Progenitor cell of endocrine pancreas (in vitro differentiated cells): Measurements from ENCODE around the gene METTL8. TPM values are rescaled to one million over a fixed set of nuclear protein-coding genes. Genes with fewer than 3 reads are reported as not detected.

ENCODE experiments used
- DNase-seq: peaks from one replicate; pipeline ENCODE4 v3.0.0; 2021; ENCODE audit warnings: low spot score; ENCODE audit not compliant: unreplicated experiment
- H3K27ac Mint-ChIP-seq: 2 replicates; pipeline ENCODE4 v1.8.0; 2021; ENCODE audit warnings: mild to moderate bottlenecking, moderate library complexity, mixed read lengths
- H3K27me3 Mint-ChIP-seq: 2 replicates; pipeline ENCODE4 v1.8.0; 2021; ENCODE audit warnings: mixed read lengths
- H3K36me3 Mint-ChIP-seq: 2 replicates; pipeline ENCODE4 v1.8.0; 2022; ENCODE audit warnings: mixed read lengths; ENCODE audit not compliant: insufficient read depth
- H3K4me1 Mint-ChIP-seq: 2 replicates; pipeline ENCODE4 v1.8.0; 2021; ENCODE audit warnings: low read depth, mixed read lengths
- H3K4me3 Mint-ChIP-seq: 2 replicates; pipeline ENCODE4 v1.8.0; 2021; ENCODE audit warnings: low read depth, mild to moderate bottlenecking, moderate library complexity, mixed read lengths
- H3K9me3 Mint-ChIP-seq: 2 replicates; pipeline ENCODE4 v1.8.0; 2021; ENCODE audit warnings: low read depth, mixed read lengths
- CTCF ChIP-seq: fragments of 200-600 bp; sonication (generic); IDR thresholded peaks from one replicate; pipeline ENCODE4 v1.5.0; 2021; ENCODE audit warnings: antibody characterized with exemption, mild to moderate bottlenecking; ENCODE audit not compliant: unreplicated experiment
- total RNA-seq: library from RNA; stranded (reverse); gene quantifications from 2 replicates; pipeline ENCODE4 v1.2.1, GENCODE V29; 2021

Gene METTL8
- total RNA-seq, 1 donor from 2014 or later: 26.9 TPM

GRCh38 chr2:171401947-171402346, 31.8 kb downstream of the METTL8 start:
- Mint-ChIP-seq H3K9me3 (peaks cover 19% of the 10 kb centered on the region), H3K27me3 (no peaks in the 10 kb centered on the region), H3K27ac (no peak overlapping the region), H3K4me1 (no peaks in the 10 kb centered on the region), H3K36me3 (peaks cover 6% of the 10 kb centered on the region), H3K4me3 (no peak overlapping the region)
- no peak for TF ChIP-seq CTCF
- no peak for DNase-seq

GRCh38 chr2:171400395-171400794, 33.4 kb downstream of the METTL8 start:
- DNase-seq: no peak
- Mint-ChIP-seq H3K4me3 (no peak overlapping the region), H3K9me3 (peaks cover 21% of the 10 kb centered on the region), H3K27ac (no peak overlapping the region), H3K36me3 (peaks cover 6% of the 10 kb centered on the region), H3K4me1 (no peaks in the 10 kb centered on the region), H3K27me3 (no peaks in the 10 kb centered on the region)
- no peak for TF ChIP-seq CTCF

- peaks cover 6% of the 10 kb centered on the region for H3K36me3 Mint-ChIP-seq
- DNase-seq: no peak
- H3K27me3 Mint-ChIP-seq: no peaks in the 10 kb centered on the region
- TF ChIP-seq CTCF: no peak
- H3K27ac Mint-ChIP-seq: no peak overlapping the region
- H3K9me3 Mint-ChIP-seq: peaks cover 22% of the 10 kb centered on the region
- no peak overlapping the region for H3K4me3 Mint-ChIP-seq
- H3K4me1 Mint-ChIP-seq: no peaks in the 10 kb centered on the region
Observed at GRCh38 chr2:171399292-171399691, 34.5 kb downstream of the METTL8 start.

GRCh38 chr2:171394164-171394740, 39.5 kb downstream of the METTL8 start:
- H3K27me3 Mint-ChIP-seq: no peaks in the 10 kb centered on the region
- DNase-seq: no peak
- peaks cover 1% of the 10 kb centered on the region for H3K36me3 Mint-ChIP-seq
- H3K27ac Mint-ChIP-seq: no peak overlapping the region
- no peak for TF ChIP-seq CTCF
- no peak overlapping the region for H3K4me3 Mint-ChIP-seq
- H3K4me1 Mint-ChIP-seq: no peaks in the 10 kb centered on the region
- H3K9me3 Mint-ChIP-seq: peaks cover 11% of the 10 kb centered on the region

- no peaks in the 10 kb centered on the region for H3K4me1 Mint-ChIP-seq
- H3K27me3 Mint-ChIP-seq: no peaks in the 10 kb centered on the region
- no peak overlapping the region for H3K4me3 Mint-ChIP-seq
- no peak overlapping the region for H3K27ac Mint-ChIP-seq
- H3K9me3 Mint-ChIP-seq: peaks cover 11% of the 10 kb centered on the region
- peaks cover 1% of the 10 kb centered on the region for H3K36me3 Mint-ChIP-seq
- no peak for TF ChIP-seq CTCF
- DNase-seq: no peak
Observed at GRCh38 chr2:171393487-171393886, 40.3 kb downstream of the METTL8 start.
